Epithelial cell of prostate (primary cell): ENCODE results near the gene BMPER.

Source experiments
- DNase-seq: peaks from one replicate; pipeline ENCODE4 v3.0.0-alpha.2; 2011; ENCODE audit warnings: low read depth, low spot score
- H3K27ac ChIP-seq: fragments of 450-650 bp; 2 replicates; pipeline ENCODE4 v1.5.1; 2017; ENCODE audit warnings: mild to moderate bottlenecking

Gene BMPER

GRCh38 chr7:33905389-33906032 lies at the start of gene BMPER:
BMPER (plus strand) TSS chr7:33905539; CDS start chr7:33905614, 75 bp downstream.
- DNase-seq: no peak
- no peak within 1 kb of the TSS for H3K27ac ChIP-seq

GRCh38 chr7:33861947-33862346 lies 43.4 kb upstream of the BMPER start:
- no peak overlapping the region for H3K27ac ChIP-seq
- no peak for DNase-seq

GRCh38 chr7:33862946-33863814 lies 42.2 kb upstream of the BMPER start:
- no peak overlapping the region for H3K27ac ChIP-seq
- DNase-seq: no peak

GRCh38 chr7:33868166-33868565 lies 37.2 kb upstream of the BMPER start:
- H3K27ac ChIP-seq: no peak overlapping the region
- no peak for DNase-seq

GRCh38 chr7:33869176-33869575 lies 36.2 kb upstream of the BMPER start:
- H3K27ac ChIP-seq: no peak overlapping the region
- no peak for DNase-seq

GRCh38 chr7:33870120-33870519 lies 35.2 kb upstream of the BMPER start:
- no peak overlapping the region for H3K27ac ChIP-seq
- no peak for DNase-seq

GRCh38 chr7:33872870-33873269 lies 32.5 kb upstream of the BMPER start:
- H3K27ac ChIP-seq: no peak overlapping the region
- no peak for DNase-seq

- no peak for DNase-seq
- H3K27ac ChIP-seq: peak overlapping the region; percentile 46
Observed at GRCh38 chr7:33873518-33873917, 31.8 kb upstream of the BMPER start.

- peak overlapping the region; percentile 46 for H3K27ac ChIP-seq
- DNase-seq: no peak
Observed at GRCh38 chr7:33873981-33874750, 31.2 kb upstream of the BMPER start.

GRCh38 chr7:33874943-33875342 lies 30.4 kb upstream of the BMPER start:
- no peak for DNase-seq
- H3K27ac ChIP-seq: peak overlapping the region; percentile 46

GRCh38 chr7:33876596-33877274 lies 28.6 kb upstream of the BMPER start:
- no peak for DNase-seq
- no peak overlapping the region for H3K27ac ChIP-seq

GRCh38 chr7:33880787-33881186 lies 24.6 kb upstream of the BMPER start:
- peak; percentile 64 for DNase-seq

GRCh38 chr7:33881316-33881715 lies 24.0 kb upstream of the BMPER start:
- peak overlapping the region; percentile 15 for H3K27ac ChIP-seq
- DNase-seq: no peak

More at GRCh38 chr7:33880787-33881186, 24.6 kb upstream of the BMPER start:
- H3K27ac ChIP-seq: peak overlapping the region; percentile 15

- no peak for DNase-seq
- no peak overlapping the region for H3K27ac ChIP-seq
Observed at GRCh38 chr7:33882040-33882837, 23.1 kb upstream of the BMPER start.

GRCh38 chr7:33882950-33883670 lies 22.2 kb upstream of the BMPER start:
- H3K27ac ChIP-seq: no peak overlapping the region
- peak; percentile 62 for DNase-seq

GRCh38 chr7:33883671-33883965 lies 21.7 kb upstream of the BMPER start:
- DNase-seq: no peak
- H3K27ac ChIP-seq: no peak overlapping the region

- DNase-seq: no peak
Observed at GRCh38 chr7:33885290-33886148, 19.8 kb upstream of the BMPER start.

GRCh38 chr7:33886149-33886623 lies 19.2 kb upstream of the BMPER start:
- H3K27ac ChIP-seq: no peak overlapping the region
- DNase-seq: no peak

More at GRCh38 chr7:33885290-33886148, 19.8 kb upstream of the BMPER start:
- H3K27ac ChIP-seq: no peak overlapping the region
